ENCODE measurements around the gene FRAT1. TPM values are rescaled to one million over a fixed set of nuclear protein-coding genes. Genes with fewer than 3 reads are reported as not detected.

FRAT1 gene, protein sequence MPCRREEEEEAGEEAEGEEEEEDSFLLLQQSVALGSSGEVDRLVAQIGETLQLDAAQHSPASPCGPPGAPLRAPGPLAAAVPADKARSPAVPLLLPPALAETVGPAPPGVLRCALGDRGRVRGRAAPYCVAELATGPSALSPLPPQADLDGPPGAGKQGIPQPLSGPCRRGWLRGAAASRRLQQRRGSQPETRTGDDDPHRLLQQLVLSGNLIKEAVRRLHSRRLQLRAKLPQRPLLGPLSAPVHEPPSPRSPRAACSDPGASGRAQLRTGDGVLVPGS
- total RNA-seq (2021) (2.4 and 2.7 TPM in 2 replicates), Bru-seq, nascent RNA (percentile 36 among the genes with signal in this experiment), BruChase-seq, experiment 1, labeled RNA remaining after a 2-hour chase (percentile 46 among the genes with signal in this experiment), BruChase-seq, experiment 2, labeled RNA remaining after a 6-hour chase (percentile 36 among the genes with signal in this experiment)
- long read RNA-seq: 0 reads

- no peaks in the 10 kb centered on the region for H3K27me3 ChIP-seq (ENCODE audit: insufficient read depth, low read depth)
- TF ChIP-seq, protein P1, sequence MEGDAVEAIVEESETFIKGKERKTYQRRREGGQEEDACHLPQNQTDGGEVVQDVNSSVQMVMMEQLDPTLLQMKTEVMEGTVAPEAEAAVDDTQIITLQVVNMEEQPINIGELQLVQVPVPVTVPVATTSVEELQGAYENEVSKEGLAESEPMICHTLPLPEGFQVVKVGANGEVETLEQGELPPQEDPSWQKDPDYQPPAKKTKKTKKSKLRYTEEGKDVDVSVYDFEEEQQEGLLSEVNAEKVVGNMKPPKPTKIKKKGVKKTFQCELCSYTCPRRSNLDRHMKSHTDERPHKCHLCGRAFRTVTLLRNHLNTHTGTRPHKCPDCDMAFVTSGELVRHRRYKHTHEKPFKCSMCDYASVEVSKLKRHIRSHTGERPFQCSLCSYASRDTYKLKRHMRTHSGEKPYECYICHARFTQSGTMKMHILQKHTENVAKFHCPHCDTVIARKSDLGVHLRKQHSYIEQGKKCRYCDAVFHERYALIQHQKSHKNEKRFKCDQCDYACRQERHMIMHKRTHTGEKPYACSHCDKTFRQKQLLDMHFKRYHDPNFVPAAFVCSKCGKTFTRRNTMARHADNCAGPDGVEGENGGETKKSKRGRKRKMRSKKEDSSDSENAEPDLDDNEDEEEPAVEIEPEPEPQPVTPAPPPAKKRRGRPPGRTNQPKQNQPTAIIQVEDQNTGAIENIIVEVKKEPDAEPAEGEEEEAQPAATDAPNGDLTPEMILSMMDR (conservative IDR thresholded peaks at IDR 0.05): no peak
- TF ChIP-seq EZH2 (IDR thresholded peaks at IDR 0.05; ENCODE audit: low read depth): no peak
- no peaks in the 10 kb centered on the region for H3K36me3 ChIP-seq (ENCODE audit: low read depth)
- no peaks in the 10 kb centered on the region for H3F3A ChIP-seq (ENCODE audit: insufficient read depth, low read depth)
- peak within 1 kb of the TSS; percentile 79 for H2AFZ ChIP-seq
- peak within 1 kb of the TSS; percentile 81 for H3K4me2 ChIP-seq
- CTCF ChIA-PET: interaction anchor here (0.6 to 0.7 kb wide), 2 partner anchors 40 to 90 kb away, joined by 4 to 7 read pairs; no protein-coding TSS in a partner anchor
- peak within 1 kb of the TSS; percentile 71 for H3K4me3 ChIP-seq
- H3K9me3 ChIP-seq (ENCODE audit: insufficient read depth, low read depth): no peaks in the 10 kb centered on the region
- BruUV-seq (replicated peaks): no TSS peak
- POLR2A ChIA-PET (ENCODE audit: unreplicated experiment): interaction anchor here (0.5 to 0.7 kb wide), 5 partner anchors 9 to 405 kb away, joined by 3 to 12 read pairs (median 5); no protein-coding TSS in a partner anchor
- DNase-seq: peak; percentile 68 to 82
- H3K9me2 ChIP-seq (ENCODE audit: insufficient read depth): no peaks in the 10 kb centered on the region
- no peaks in the 10 kb centered on the region for H3K4me1 ChIP-seq (replicated peaks; ENCODE audit: insufficient read depth)
- no peaks in the 10 kb centered on the region for H4K20me1 ChIP-seq (ENCODE audit: insufficient read depth)
- no peaks in the 10 kb centered on the region for H3K79me2 ChIP-seq (ENCODE audit: low read depth)
- intact Hi-C loops (cut with micrococcal nuclease; ENCODE audit: unreplicated experiment): no loop called here
- peak within 1 kb of the TSS; percentile 88 for H3K27ac ChIP-seq
These were observed at the start of gene FRAT1 for GRCh38 chr10:97318772-97319651. FRAT1 (plus strand) TSS chr10:97319271; CDS start chr10:97319454, 183 bp downstream.

- Histone ChIP-seq H3K4me2 (no peak overlapping the region), H3F3A (ENCODE audit: insufficient read depth, low read depth) (no peaks in the 10 kb centered on the region), H3K27ac (no peak overlapping the region), H4K20me1 (ENCODE audit: insufficient read depth) (no peaks in the 10 kb centered on the region), H3K4me1 (replicated peaks; ENCODE audit: insufficient read depth) (no peaks in the 10 kb centered on the region), H2AFZ (no peak overlapping the region), H3K79me2 (ENCODE audit: low read depth) (no peaks in the 10 kb centered on the region), H3K9me2 (ENCODE audit: insufficient read depth) (no peaks in the 10 kb centered on the region), H3K27me3 (ENCODE audit: insufficient read depth, low read depth) (no peaks in the 10 kb centered on the region), H3K4me3 (no peak overlapping the region), H3K36me3 (ENCODE audit: low read depth) (no peaks in the 10 kb centered on the region), H3K9me3 (ENCODE audit: insufficient read depth, low read depth) (no peaks in the 10 kb centered on the region)
- DNase-seq: no peak
- no peak for TF ChIP-seq EZH2 (IDR thresholded peaks at IDR 0.05; ENCODE audit: low read depth)
- TF ChIP-seq, protein P1 (conservative IDR thresholded peaks at IDR 0.05): no peak
- POLR2A ChIA-PET (ENCODE audit: unreplicated experiment): no interaction called here
- intact Hi-C loops (cut with micrococcal nuclease; ENCODE audit: unreplicated experiment): no loop called here
- no TSS peak for BruUV-seq (replicated peaks)
- CTCF ChIA-PET: no interaction called here
These were observed 48.4 kb upstream of the FRAT1 start for GRCh38 chr10:97270523-97271154.

- no peaks in the 10 kb centered on the region for H3F3A ChIP-seq (ENCODE audit: insufficient read depth, low read depth)
- no peak overlapping the region for H2AFZ ChIP-seq
- H3K79me2 ChIP-seq (ENCODE audit: low read depth): no peaks in the 10 kb centered on the region
- BruUV-seq (replicated peaks): no TSS peak
- TF ChIP-seq, protein P1 (conservative IDR thresholded peaks at IDR 0.05): no peak
- no peak for TF ChIP-seq EZH2 (IDR thresholded peaks at IDR 0.05; ENCODE audit: low read depth)
- no peaks in the 10 kb centered on the region for H3K9me2 ChIP-seq (ENCODE audit: insufficient read depth)
- H3K9me3 ChIP-seq (ENCODE audit: insufficient read depth, low read depth): no peaks in the 10 kb centered on the region
- ChIA-PET CTCF (no interaction called here), POLR2A (ENCODE audit: unreplicated experiment) (no interaction called here)
- H3K4me1 ChIP-seq (replicated peaks; ENCODE audit: insufficient read depth): peaks cover 6% of the 10 kb centered on the region
- H4K20me1 ChIP-seq (ENCODE audit: insufficient read depth): no peaks in the 10 kb centered on the region
- H3K36me3 ChIP-seq (ENCODE audit: low read depth): no peaks in the 10 kb centered on the region
- no peak overlapping the region for H3K4me3 ChIP-seq
- H3K4me2 ChIP-seq: no peak overlapping the region
- no peaks in the 10 kb centered on the region for H3K27me3 ChIP-seq (ENCODE audit: insufficient read depth, low read depth)
- no peak overlapping the region for H3K27ac ChIP-seq
- no peak for DNase-seq
- intact Hi-C loops (cut with micrococcal nuclease; ENCODE audit: unreplicated experiment): no loop called here
These were observed 45.4 kb upstream of the FRAT1 start for GRCh38 chr10:97273700-97274099.
